Amniotic epithelial cell (primary cell): Measurements from ENCODE around the gene ANP32E.
"Not testable (repeated sequence)": the region's sequence is repeated elsewhere in the genome, so short reads cannot be mapped to it uniquely, and the experiment has no call there.

Source experiments
- DNase-seq: peaks from one replicate; pipeline ENCODE4 v3.0.0-alpha.2; 2010; ENCODE audit warnings: low read depth

Gene ANP32E

GRCh38 chr1:150256554-150257341 is 20.8 kb upstream of the ANP32E start:
- peak; percentile 22 for DNase-seq

- DNase-seq, result no peak
Measured at GRCh38 chr1:150256198-150256553, 20.3 kb upstream of the ANP32E start.

DNA sequence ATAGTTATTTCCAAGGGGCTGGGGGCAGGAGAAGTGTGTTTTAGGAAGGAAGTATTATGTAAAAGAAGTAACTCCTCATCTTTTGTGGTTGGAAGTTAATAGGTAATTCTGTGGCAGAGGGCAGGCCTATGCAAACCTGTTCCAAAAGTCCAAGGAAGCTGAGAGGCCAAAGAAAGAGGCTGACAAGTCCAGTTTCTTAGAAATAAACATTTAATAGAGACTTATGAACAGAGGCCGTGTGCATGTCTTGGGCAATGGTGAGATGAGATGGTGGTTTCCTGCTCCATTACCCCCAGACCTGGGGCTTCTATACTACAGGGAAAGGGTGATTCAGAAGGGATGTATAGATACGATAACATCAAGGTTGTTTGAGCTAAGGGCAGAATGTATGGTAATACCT is 14.0 kb upstream of the ANP32E start:
- no peak for DNase-seq

- DNase-seq, result no peak
Measured at GRCh38 chr1:150243003-150243402, 7.1 kb upstream of the ANP32E start.

DNA sequence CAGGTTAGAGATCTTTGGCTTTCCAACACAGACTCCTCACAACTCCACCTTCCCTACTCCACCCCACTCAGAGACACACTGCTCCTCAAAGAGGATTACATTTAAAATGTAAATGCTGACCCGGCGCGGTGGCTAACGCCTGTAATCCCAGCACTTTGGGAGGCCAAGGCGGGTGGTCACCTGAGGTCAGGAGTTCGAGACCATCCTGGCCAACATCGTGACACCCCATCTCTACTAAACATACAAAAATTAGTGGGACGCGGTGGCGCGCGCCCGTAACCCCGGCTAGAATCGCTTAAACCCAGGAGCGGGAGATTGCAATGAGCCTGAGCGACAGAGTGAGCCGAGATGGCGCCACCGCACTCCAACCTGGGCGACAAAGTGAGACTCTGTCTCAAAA is 1.8 kb upstream of the ANP32E start:
- DNase-seq, result no peak

DNA sequence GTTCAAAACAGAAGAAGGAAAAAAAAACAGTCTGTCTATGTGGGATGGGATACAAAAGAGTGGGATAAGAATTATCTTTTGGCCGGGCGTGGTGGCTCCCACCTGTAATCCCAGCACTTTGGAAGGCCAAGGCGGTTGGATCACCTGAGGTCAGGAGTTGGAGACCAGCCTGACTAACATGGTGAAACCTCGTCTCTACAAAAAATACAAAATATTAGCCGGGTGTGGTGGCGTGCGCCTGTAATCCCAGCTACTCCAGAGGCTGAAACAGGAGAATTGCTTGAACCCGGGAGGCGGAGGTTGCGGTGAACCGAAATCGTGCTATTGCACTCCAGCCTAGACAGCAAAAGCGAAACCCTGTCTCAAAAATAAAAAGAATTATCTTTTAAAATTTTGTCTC is 1.3 kb upstream of the ANP32E start:
- DNase-seq, result not testable (repeated sequence)

DNA sequence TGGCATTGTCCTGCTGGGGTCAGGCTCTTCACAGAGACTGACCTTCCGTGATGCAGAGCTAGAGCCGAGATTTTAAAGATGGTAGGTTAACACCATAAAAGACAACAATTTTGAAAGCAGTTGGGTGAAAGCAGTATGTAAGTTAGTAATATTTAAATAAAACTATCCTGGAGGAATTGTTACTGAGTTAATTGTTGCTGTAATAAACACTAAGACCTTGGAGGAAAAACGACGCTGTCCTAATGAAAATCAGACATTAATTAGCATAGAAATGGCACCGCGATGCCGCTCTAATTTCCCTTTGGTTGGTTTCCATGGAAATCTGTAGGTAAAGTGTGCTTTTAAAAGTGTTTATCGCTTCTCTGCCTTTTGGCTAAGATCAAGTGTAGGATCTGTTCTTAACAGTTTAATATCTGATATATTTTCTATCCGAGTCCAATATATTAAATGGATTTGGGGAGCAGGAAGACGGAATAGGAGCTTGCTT is 745 bp upstream of the ANP32E start:
- DNase-seq, result no peak

- DNase-seq, result no peak
Measured at GRCh38 chr1:150235294-150235851, 539 bp downstream of the ANP32E start.

DNA sequence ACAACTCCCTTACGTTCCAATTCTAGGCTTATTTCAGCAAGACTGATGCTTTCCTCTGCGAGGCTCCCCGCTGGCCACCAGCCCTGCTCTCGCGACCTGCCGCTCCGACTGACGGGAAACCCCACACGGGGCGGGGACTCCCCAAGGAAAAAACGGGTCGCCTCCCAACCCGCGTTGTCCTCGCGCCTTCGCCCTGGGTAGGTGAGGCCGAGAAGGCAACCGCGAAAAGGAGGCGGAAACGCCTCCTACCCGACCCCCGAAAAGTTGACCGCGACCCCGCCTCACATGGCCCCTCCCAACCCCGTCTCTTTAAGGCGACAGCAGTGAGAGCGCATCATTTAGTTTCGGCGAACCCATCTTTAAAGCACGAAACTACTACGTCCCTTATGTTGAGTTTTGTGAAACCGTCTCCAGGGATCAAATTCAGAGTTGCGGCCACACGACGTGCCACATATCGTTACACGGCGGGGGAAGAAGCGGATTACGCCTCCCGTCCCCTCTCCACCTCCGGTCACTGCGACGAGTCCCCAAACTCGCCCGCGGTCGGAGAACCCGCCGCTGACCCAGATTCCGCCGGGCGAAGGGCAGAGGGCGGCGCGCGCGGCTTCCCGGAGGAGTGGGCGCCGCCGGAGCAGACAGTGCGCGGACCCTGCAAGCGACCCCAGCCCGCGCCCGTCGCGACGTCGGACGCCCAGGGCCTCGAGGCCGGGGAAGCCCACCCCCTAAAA is 1.2 kb downstream of the ANP32E start:
- peak; percentile 30 for DNase-seq

- DNase-seq, result peak; percentile 31
Measured at GRCh38 chr1:150234309-150234565, 1.7 kb downstream of the ANP32E start.

GRCh38 chr1:150233359-150234308 is 2.3 kb downstream of the ANP32E start:
- peak; percentile 29 for DNase-seq

GRCh38 chr1:150232921-150233320 is 3.0 kb downstream of the ANP32E start:
- not testable (repeated sequence) for DNase-seq

DNA sequence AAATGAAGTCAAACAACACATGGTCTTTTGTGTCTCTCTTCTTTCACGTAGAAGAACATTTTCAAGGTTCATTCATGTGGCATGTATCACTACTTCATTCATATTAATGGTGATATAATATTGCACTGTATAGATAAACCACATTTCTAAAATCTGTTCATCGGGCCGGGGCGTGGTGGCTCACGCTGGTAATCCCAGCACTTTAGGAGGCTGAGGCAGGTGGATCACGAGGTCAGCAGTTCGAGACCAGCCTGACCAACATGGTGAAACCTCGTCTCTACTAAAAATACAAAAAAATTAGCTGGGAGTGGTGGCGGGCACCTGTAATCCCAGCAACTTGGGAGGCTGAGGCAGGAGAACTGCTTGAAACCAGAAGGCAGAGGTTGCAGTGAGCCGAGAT is 7.7 kb downstream of the ANP32E start:
- DNase-seq, result not testable (repeated sequence)

GRCh38 chr1:150227228-150227627 is 8.7 kb downstream of the ANP32E start:
- no peak for DNase-seq

DNA sequence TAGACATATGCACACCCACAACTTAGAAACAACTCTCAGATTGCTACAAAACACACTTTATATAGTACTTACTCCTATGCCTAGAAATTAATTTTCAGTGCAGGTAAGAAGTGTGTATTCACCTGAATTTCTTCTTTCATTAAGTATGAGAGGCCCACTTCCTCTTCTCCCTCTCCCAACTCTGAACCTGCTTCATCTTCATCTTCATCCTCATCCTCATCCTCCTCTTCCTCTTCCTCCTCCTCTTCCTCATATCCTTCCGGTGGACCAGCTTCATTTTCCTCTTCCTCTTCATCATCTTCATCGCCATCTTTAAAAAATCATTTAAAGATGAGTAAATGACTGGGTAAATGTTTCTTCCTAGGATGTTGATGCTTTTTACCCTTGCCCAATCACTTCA is 9.4 kb downstream of the ANP32E start:
- no peak for DNase-seq

GRCh38 chr1:150225546-150225945 is 10.4 kb downstream of the ANP32E start:
- no peak for DNase-seq

DNA sequence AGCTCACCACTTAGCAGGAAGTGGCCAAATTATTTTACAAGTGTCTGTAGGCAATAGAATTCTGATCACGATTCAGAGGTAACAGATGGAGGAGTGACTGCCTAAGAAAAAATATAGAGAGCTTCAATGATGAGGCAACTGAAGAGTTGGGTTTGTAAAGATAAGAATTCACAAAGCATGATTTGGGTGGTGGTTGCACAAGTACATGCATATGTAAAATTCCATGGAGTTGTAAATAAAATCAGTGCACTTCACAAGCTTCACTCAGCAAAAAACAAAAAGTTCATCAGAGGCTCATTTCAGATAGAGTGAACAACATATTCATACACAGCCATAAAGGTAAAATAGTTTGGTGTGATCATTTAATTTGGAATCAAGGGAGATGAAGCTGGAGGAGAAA is 10.9 kb downstream of the ANP32E start:
- peak; percentile 37 for DNase-seq

- peak; percentile 43 for DNase-seq
Measured at GRCh38 chr1:150221552-150221951, 14.4 kb downstream of the ANP32E start.

DNA sequence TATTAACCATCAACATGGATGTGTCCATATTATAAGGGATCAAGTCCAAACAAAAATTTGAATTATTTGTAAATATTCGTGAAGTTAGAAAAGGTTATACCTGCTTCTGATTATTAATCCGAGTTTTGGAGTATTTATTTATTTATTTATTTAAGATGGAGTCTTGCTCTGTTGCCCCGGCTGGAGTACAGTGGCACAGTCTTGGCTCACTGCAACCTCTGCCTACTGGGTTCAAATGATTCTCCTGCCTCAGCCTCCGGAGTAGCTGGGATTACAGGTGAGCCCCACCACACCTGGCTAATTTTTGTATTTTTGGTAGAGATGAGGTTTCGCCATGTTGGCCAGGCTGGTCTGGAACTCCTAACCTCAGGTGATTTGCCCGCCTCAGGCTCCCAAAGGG is 20.1 kb downstream of the ANP32E start:
- not testable (repeated sequence) for DNase-seq

DNA sequence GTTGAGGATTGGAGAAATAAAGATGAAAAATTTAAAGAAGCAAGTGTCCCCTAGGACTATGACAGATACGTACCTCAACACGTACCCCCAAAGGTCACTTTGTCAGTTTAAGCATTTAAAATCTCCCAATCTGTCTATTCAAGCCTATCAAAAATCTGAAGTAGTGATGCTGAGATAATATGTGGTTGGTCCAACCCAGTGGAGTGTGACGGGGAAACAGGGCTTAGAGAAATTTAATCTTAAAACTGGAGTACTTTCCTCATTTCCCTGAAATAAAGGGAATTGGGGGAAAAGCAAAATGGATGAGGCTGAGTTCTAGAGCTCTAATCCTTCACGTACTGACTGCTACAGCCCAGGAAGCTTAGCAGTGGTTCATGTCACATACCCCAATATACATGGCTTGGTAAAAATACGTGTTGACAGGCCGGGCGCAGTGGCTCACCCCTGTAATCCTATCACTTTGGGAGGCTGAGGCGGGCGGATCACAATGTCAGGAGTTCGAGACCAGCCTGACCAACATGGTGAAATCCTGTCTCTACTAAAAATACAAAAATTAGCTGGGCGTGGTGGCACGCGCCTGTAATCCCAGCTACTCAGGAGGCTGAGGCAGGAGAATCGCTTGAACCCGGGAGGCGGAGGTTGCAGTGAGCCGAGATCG is 21.7 kb downstream of the ANP32E start:
- DNase-seq, result not testable (repeated sequence)
